ENCODE results near the gene TET2. TPM values are rescaled to one million over a fixed set of nuclear protein-coding genes. Genes with fewer than 3 reads are reported as not detected.

Gene TET2
- total RNA-seq, 2 donors from 2014 or later, result 20.0 to 30.1 TPM

GRCh38 chr4:105257817-105258495, 111.3 kb downstream of the TET2 start:
- Histone ChIP-seq H3K9me3 (no peaks in the 10 kb centered on the region), H3K27ac (no peak overlapping the region), H3K4me3 (no peak overlapping the region), H3K9ac (ENCODE audit: low read depth in 2 of 2, low read length in 2 of 2) (no peak overlapping the region), H3K36me3 (no peaks in the 10 kb centered on the region), H3K4me1 (no peaks in the 10 kb centered on the region), H3K27me3 (no peaks in the 10 kb centered on the region)
- no peak for DNase-seq
- TF ChIP-seq CTCF (IDR thresholded peaks at IDR 0.05), result no peak
- intact Hi-C loops (cut with DNase I), result no loop called here

- H3K27ac ChIP-seq, result no peak overlapping the region
- H3K36me3 ChIP-seq, result peaks cover 11% of the 10 kb centered on the region
- H3K9me3 ChIP-seq, result no peaks in the 10 kb centered on the region
- H3K4me3 ChIP-seq, result no peak overlapping the region
- H3K9ac ChIP-seq (ENCODE audit: low read depth in 2 of 2, low read length in 2 of 2), result no peak overlapping the region
- DNase-seq, result no peak
- TF ChIP-seq CTCF (IDR thresholded peaks at IDR 0.05), result no peak
- no peaks in the 10 kb centered on the region for H3K27me3 ChIP-seq
- no peaks in the 10 kb centered on the region for H3K4me1 ChIP-seq
- intact Hi-C loops (cut with DNase I), result no loop called here
Observed at GRCh38 chr4:105265689-105266088, 119.0 kb downstream of the TET2 start.

- no peaks in the 10 kb centered on the region for H3K4me1 ChIP-seq
- intact Hi-C loops (cut with DNase I), result no loop called here
- DNase-seq, result no peak
- no peak overlapping the region for H3K4me3 ChIP-seq
- H3K27me3 ChIP-seq, result no peaks in the 10 kb centered on the region
- H3K36me3 ChIP-seq, result peaks cover 11% of the 10 kb centered on the region
- H3K9me3 ChIP-seq, result no peaks in the 10 kb centered on the region
- H3K9ac ChIP-seq (ENCODE audit: low read depth in 2 of 2, low read length in 2 of 2), result no peak overlapping the region
- no peak for TF ChIP-seq CTCF (IDR thresholded peaks at IDR 0.05)
- no peak overlapping the region for H3K27ac ChIP-seq
Observed at GRCh38 chr4:105267280-105267679, 120.6 kb downstream of the TET2 start.

GRCh38 chr4:105272002-105272401, 125.3 kb downstream of the TET2 start:
- peaks cover 23% of the 10 kb centered on the region for H3K36me3 ChIP-seq
- H3K4me3 ChIP-seq, result no peak overlapping the region
- H3K4me1 ChIP-seq, result no peaks in the 10 kb centered on the region
- H3K9me3 ChIP-seq, result no peaks in the 10 kb centered on the region
- intact Hi-C loops (cut with DNase I), result no loop called here
- H3K27ac ChIP-seq, result no peak overlapping the region
- DNase-seq, result no peak
- no peaks in the 10 kb centered on the region for H3K27me3 ChIP-seq
- no peak overlapping the region for H3K9ac ChIP-seq (ENCODE audit: low read depth in 2 of 2, low read length in 2 of 2)
- TF ChIP-seq CTCF (IDR thresholded peaks at IDR 0.05), result no peak

- Histone ChIP-seq H3K27ac (no peak overlapping the region), H3K27me3 (no peaks in the 10 kb centered on the region), H3K9ac (ENCODE audit: low read depth in 2 of 2, low read length in 2 of 2) (no peak overlapping the region), H3K9me3 (no peaks in the 10 kb centered on the region), H3K4me3 (no peak overlapping the region), H3K36me3 (peaks cover 23% of the 10 kb centered on the region), H3K4me1 (no peaks in the 10 kb centered on the region)
- TF ChIP-seq CTCF (IDR thresholded peaks at IDR 0.05), result no peak
- no peak for DNase-seq
- intact Hi-C loops (cut with DNase I), result no loop called here
Observed at GRCh38 chr4:105273230-105273629, 126.6 kb downstream of the TET2 start.

Data from colonic mucosa (tissue), 4 donors.